ENCODE measurements around the gene IFT172. TPM values are rescaled to one million over a fixed set of nuclear protein-coding genes. Genes with fewer than 3 reads are reported as not detected.
"Not testable (repeated sequence)": the region's sequence is repeated elsewhere in the genome, so short reads cannot be mapped to it uniquely, and the experiment has no call there.

IFT172 gene
- total and polyA plus RNA-seq, 2 donors (not counting 1 experiment from before 2014, with no cell fraction given) = 21.4 to 33.3 TPM

DNA sequence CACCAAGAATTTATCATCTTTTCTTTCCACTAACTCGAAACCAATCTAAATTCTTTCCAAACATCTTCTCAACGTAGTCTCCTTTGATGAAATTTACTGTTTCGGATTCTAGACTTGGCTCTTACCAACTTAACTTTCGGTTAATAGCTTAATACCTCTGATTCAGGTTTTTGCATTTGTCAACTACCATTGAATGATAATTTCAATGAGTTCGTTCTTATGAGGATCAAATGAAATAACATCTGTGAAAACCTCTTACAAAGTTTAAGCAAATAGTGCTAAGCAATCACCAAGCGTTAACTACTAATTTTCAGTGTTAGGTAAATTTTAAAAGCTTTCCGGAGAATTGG, 61.7 kb downstream of the IFT172 start:
- H3K27me3 Mint-ChIP-seq = no peaks in the 10 kb centered on the region
- ChIA-PET CTCF (interaction anchor here (0.7 to 5.0 kb wide), 7 partner anchors 12 to 71 kb away, joined by 3 to 31 read pairs (median 4); partner anchors contain the start of genes EIF2B4, PPM1G, SNX17 and ZNF513), POLR2A (interaction anchor here (1.0 to 3.5 kb wide), 4 partner anchors 18 to 376 kb away, joined by 3 to 28 read pairs (median 5); partner anchors contain the start of genes AGBL5 and PPM1G)
- peak overlapping the region; percentile 96 for H3K4me2 ChIP-seq (replicated peaks; ENCODE audit: low read depth, low read length, poor library complexity, severe bottlenecking)
- no peaks in the 10 kb centered on the region for H3K9me3 ChIP-seq (ENCODE audit: control extremely low read depth in 1 of 3, control insufficient read depth in 2 of 3, insufficient read depth in 1 of 3, low read length in 2 of 3)
- WGBS (ENCODE audit: insufficient coverage) = 54% methylated on average over 3 of the region's 7 CpGs
- intact Hi-C loops (cut with micrococcal nuclease) = loop anchor here (1.0 to 5.0 kb wide), 10 partner anchors 14 to 342 kb away; partner anchors contain the start of genes CCDC121, EIF2B4, GPN1 and GTF3C2
- H3K4me3 Mint-ChIP-seq = peak overlapping the region; percentile 96
- DNase-seq (no peak), ATAC-seq (ENCODE audit: low read depth) (no peak)
- no peaks in the 10 kb centered on the region for H3K9me3 Mint-ChIP-seq (ENCODE audit: insufficient read depth)
- H3K27me3 ChIP-seq (replicated peaks in 1 of 4; ENCODE audit: control extremely low read depth in 1 of 4, control insufficient read depth in 3 of 4, insufficient read depth in 4 of 4, low read length in 3 of 4) = no peaks in the 10 kb centered on the region
- peak overlapping the region; percentile 82 to 86 for H3K27ac ChIP-seq (ENCODE audit: low read length in 2 of 2)
- peaks cover 39% of the 10 kb centered on the region for H4K20me1 ChIP-seq (ENCODE audit: control insufficient read depth, insufficient read depth, low read length, poor library complexity, severe bottlenecking)
- H3K79me2 ChIP-seq (ENCODE audit: control insufficient read depth, insufficient read depth, low read length) = peaks cover 39% of the 10 kb centered on the region
- H3K4me1 ChIP-seq (ENCODE audit: control insufficient read depth in 2 of 2, insufficient read depth in 2 of 2, low read length in 2 of 2) = peaks cover 15 to 21% of the 10 kb centered on the region in 2 donors
- peak overlapping the region; percentile 100 for H2AFZ ChIP-seq (ENCODE audit: insufficient read depth, low read depth, low read length, poor library complexity, severe bottlenecking)
- peak overlapping the region; percentile 97 for H3K27ac Mint-ChIP-seq
- H3K36me3 ChIP-seq (replicated peaks in 1 of 2; ENCODE audit: control extremely low read depth in 1 of 2, control insufficient read depth in 1 of 2, extremely low read depth in 1 of 2, insufficient read depth in 2 of 2, low read length in 1 of 2) = no peaks in the 10 kb centered on the region
- peak overlapping the region; percentile 98 for H3K9ac ChIP-seq (ENCODE audit: low read length)
- H3K4me3 ChIP-seq (ENCODE audit: control extremely low read depth in 1 of 5, extremely low read depth in 1 of 5, insufficient read depth in 1 of 5, low read depth in 2 of 5, low read length in 4 of 5) = peak overlapping the region; percentile 68 to 98 (median 88)
- TF ChIP-seq, protein P1, sequence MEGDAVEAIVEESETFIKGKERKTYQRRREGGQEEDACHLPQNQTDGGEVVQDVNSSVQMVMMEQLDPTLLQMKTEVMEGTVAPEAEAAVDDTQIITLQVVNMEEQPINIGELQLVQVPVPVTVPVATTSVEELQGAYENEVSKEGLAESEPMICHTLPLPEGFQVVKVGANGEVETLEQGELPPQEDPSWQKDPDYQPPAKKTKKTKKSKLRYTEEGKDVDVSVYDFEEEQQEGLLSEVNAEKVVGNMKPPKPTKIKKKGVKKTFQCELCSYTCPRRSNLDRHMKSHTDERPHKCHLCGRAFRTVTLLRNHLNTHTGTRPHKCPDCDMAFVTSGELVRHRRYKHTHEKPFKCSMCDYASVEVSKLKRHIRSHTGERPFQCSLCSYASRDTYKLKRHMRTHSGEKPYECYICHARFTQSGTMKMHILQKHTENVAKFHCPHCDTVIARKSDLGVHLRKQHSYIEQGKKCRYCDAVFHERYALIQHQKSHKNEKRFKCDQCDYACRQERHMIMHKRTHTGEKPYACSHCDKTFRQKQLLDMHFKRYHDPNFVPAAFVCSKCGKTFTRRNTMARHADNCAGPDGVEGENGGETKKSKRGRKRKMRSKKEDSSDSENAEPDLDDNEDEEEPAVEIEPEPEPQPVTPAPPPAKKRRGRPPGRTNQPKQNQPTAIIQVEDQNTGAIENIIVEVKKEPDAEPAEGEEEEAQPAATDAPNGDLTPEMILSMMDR (IDR thresholded peaks at IDR 0.05) = no peak
- no peak for TF ChIP-seq EZH2 (IDR thresholded peaks at IDR 0.05; ENCODE audit: borderline replicate concordance, insufficient read depth, low read depth, low read length, poor library complexity, severe bottlenecking)
- peaks cover 29% of the 10 kb centered on the region for H3K4me1 Mint-ChIP-seq

DNA sequence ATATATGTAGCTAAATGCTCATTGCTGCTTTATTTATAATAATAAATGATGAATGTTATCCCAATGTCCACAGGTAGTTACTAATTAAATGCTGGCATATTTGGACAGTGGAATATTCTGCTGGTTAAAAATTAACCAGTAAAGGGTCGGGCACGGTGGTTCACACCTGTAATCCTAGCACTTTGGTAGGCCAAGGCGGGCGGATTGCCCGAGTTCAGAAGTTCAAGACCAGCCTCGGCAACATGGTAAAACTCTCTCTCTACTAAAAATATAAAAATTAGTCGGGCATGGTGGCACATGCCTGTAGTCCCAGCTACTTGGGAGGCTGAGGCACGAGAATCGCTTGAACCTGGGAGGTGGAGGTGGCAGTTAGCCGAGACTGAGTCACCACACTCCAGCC, 64.5 kb downstream of the IFT172 start:
- intact Hi-C loops (cut with micrococcal nuclease) = loop anchor here (5.0 kb wide), 1 partner anchor 202 kb away; the partner anchor contains the start of genes CCDC121 and GPN1
- peaks cover 11% of the 10 kb centered on the region for H4K20me1 ChIP-seq (ENCODE audit: control insufficient read depth, insufficient read depth, low read length, poor library complexity, severe bottlenecking)
- 95% methylated on average over 6 of the region's 10 CpGs for WGBS (ENCODE audit: insufficient coverage)
- H3K4me3 Mint-ChIP-seq; H3K27me3 ChIP-seq (replicated peaks in 1 of 4; ENCODE audit: control extremely low read depth in 1 of 4, control insufficient read depth in 3 of 4, insufficient read depth in 4 of 4, low read length in 3 of 4); H3K4me3 ChIP-seq (ENCODE audit: control extremely low read depth in 1 of 5, extremely low read depth in 1 of 5, insufficient read depth in 1 of 5, low read depth in 2 of 5, low read length in 4 of 5); H3K27ac ChIP-seq (ENCODE audit: low read length in 2 of 2); H3K27me3 Mint-ChIP-seq; H3K4me2 ChIP-seq (replicated peaks; ENCODE audit: low read depth, low read length, poor library complexity, severe bottlenecking); H3K9me3 Mint-ChIP-seq (ENCODE audit: insufficient read depth); H3K9me3 ChIP-seq (ENCODE audit: control extremely low read depth in 1 of 3, control insufficient read depth in 2 of 3, insufficient read depth in 1 of 3, low read length in 2 of 3); H2AFZ ChIP-seq (ENCODE audit: insufficient read depth, low read depth, low read length, poor library complexity, severe bottlenecking); H3K27ac Mint-ChIP-seq; H3K36me3 ChIP-seq (replicated peaks in 1 of 2; ENCODE audit: control extremely low read depth in 1 of 2, control insufficient read depth in 1 of 2, extremely low read depth in 1 of 2, insufficient read depth in 2 of 2, low read length in 1 of 2); DNase-seq; H3K9ac ChIP-seq (ENCODE audit: low read length); ATAC-seq (ENCODE audit: low read depth): not testable (repeated sequence)
- peaks cover 17% of the 10 kb centered on the region for H3K4me1 Mint-ChIP-seq
- POLR2A ChIA-PET = interaction anchor here (0.6 kb wide), 1 partner anchor 17 kb away, joined by 3 read pairs; no protein-coding TSS in a partner anchor
- peaks cover 11% of the 10 kb centered on the region for H3K79me2 ChIP-seq (ENCODE audit: control insufficient read depth, insufficient read depth, low read length)
- H3K4me1 ChIP-seq (ENCODE audit: control insufficient read depth in 2 of 2, insufficient read depth in 2 of 2, low read length in 2 of 2) = peaks cover 13 to 16% of the 10 kb centered on the region in 2 donors
- CTCF ChIA-PET = interaction anchor here (1.1 kb wide), 1 partner anchor 15 kb away, joined by 3 read pairs; no protein-coding TSS in a partner anchor

Measured in B cell (primary cell).